ENCODE measurements around the gene HMGN1.

DNA sequence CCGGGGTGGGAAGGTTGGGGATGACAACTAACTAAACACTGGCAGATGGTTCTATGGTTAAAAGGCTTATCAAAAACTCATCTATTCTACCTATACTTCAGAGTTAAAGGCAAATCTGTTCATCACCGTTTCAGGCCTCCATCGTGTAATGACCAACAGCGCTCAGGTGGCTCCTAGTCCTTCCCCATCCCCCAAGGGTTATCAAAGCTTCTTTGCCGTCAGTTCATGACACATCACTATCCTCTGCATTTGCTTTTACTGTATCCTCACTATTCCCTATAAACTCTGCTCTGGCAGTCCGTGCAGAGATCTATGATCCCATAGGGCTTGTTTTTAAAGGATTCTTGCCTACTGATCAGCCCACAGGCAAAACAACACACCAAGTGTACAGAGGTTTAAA, 8.2 kb downstream of the HMGN1 start:
- TF ChIP-seq, protein P1, sequence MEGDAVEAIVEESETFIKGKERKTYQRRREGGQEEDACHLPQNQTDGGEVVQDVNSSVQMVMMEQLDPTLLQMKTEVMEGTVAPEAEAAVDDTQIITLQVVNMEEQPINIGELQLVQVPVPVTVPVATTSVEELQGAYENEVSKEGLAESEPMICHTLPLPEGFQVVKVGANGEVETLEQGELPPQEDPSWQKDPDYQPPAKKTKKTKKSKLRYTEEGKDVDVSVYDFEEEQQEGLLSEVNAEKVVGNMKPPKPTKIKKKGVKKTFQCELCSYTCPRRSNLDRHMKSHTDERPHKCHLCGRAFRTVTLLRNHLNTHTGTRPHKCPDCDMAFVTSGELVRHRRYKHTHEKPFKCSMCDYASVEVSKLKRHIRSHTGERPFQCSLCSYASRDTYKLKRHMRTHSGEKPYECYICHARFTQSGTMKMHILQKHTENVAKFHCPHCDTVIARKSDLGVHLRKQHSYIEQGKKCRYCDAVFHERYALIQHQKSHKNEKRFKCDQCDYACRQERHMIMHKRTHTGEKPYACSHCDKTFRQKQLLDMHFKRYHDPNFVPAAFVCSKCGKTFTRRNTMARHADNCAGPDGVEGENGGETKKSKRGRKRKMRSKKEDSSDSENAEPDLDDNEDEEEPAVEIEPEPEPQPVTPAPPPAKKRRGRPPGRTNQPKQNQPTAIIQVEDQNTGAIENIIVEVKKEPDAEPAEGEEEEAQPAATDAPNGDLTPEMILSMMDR (IDR thresholded peaks at IDR 0.05), result no peak
- TF ChIP-seq, protein P2, sequence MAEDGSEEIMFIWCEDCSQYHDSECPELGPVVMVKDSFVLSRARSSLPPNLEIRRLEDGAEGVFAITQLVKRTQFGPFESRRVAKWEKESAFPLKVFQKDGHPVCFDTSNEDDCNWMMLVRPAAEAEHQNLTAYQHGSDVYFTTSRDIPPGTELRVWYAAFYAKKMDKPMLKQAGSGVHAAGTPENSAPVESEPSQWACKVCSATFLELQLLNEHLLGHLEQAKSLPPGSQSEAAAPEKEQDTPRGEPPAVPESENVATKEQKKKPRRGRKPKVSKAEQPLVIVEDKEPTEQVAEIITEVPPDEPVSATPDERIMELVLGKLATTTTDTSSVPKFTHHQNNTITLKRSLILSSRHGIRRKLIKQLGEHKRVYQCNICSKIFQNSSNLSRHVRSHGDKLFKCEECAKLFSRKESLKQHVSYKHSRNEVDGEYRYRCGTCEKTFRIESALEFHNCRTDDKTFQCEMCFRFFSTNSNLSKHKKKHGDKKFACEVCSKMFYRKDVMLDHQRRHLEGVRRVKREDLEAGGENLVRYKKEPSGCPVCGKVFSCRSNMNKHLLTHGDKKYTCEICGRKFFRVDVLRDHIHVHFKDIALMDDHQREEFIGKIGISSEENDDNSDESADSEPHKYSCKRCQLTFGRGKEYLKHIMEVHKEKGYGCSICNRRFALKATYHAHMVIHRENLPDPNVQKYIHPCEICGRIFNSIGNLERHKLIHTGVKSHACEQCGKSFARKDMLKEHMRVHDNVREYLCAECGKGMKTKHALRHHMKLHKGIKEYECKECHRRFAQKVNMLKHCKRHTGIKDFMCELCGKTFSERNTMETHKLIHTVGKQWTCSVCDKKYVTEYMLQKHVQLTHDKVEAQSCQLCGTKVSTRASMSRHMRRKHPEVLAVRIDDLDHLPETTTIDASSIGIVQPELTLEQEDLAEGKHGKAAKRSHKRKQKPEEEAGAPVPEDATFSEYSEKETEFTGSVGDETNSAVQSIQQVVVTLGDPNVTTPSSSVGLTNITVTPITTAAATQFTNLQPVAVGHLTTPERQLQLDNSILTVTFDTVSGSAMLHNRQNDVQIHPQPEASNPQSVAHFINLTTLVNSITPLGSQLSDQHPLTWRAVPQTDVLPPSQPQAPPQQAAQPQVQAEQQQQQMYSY (CRISPR knock-in tag; IDR thresholded peaks at IDR 0.05), result no peak
- TF ChIP-seq, protein P3, sequence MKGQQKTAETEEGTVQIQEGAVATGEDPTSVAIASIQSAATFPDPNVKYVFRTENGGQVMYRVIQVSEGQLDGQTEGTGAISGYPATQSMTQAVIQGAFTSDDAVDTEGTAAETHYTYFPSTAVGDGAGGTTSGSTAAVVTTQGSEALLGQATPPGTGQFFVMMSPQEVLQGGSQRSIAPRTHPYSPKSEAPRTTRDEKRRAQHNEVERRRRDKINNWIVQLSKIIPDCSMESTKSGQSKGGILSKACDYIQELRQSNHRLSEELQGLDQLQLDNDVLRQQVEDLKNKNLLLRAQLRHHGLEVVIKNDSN (CRISPR knock-in tag; IDR thresholded peaks at IDR 0.05), result no peak
